ENCODE measurements around the gene WDR33.

DNA sequence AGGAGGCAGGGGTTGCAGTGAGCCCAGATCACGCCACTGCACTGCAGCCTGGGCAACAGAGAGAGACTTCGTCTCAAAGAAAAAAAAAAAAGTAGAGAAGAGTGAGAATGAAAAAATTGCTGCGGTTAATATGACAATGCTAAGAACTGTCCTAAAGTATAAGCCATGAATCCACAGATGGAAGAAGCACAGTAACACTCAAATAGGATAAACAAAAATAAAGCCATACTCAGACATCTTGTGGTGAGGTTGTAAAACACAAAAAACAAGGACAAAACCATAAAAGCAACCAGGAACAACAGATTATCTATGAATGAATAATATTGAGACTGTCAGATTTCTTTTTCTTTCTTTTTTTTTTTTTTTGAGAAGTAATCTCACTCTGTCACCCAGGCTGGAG lies 24.0 kb upstream of the WDR33 start:
- TF ChIP-seq, protein P1, sequence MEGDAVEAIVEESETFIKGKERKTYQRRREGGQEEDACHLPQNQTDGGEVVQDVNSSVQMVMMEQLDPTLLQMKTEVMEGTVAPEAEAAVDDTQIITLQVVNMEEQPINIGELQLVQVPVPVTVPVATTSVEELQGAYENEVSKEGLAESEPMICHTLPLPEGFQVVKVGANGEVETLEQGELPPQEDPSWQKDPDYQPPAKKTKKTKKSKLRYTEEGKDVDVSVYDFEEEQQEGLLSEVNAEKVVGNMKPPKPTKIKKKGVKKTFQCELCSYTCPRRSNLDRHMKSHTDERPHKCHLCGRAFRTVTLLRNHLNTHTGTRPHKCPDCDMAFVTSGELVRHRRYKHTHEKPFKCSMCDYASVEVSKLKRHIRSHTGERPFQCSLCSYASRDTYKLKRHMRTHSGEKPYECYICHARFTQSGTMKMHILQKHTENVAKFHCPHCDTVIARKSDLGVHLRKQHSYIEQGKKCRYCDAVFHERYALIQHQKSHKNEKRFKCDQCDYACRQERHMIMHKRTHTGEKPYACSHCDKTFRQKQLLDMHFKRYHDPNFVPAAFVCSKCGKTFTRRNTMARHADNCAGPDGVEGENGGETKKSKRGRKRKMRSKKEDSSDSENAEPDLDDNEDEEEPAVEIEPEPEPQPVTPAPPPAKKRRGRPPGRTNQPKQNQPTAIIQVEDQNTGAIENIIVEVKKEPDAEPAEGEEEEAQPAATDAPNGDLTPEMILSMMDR (IDR thresholded peaks at IDR 0.05), result no peak
- TF ChIP-seq POLR2A (IDR thresholded peaks at IDR 0.05) (no peak), POLR2AphosphoS5 (IDR thresholded peaks at IDR 0.05; ENCODE audit: insufficient read depth in 1 of 2, low read depth in 1 of 2) (no peak)
